Dedifferentiated amniotic fluid mesenchymal stem cell (primary cell): ENCODE measurements around the gene PDS5B.
A peak's percentile ranks its signal among the peaks of the same experiment; 100 is the strongest.

Experiments
- DNase-seq: peaks from one replicate; pipeline ENCODE4 v3.0.0-alpha.2; 2016; ENCODE audit errors: extremely low spot score

Gene PDS5B

DNA sequence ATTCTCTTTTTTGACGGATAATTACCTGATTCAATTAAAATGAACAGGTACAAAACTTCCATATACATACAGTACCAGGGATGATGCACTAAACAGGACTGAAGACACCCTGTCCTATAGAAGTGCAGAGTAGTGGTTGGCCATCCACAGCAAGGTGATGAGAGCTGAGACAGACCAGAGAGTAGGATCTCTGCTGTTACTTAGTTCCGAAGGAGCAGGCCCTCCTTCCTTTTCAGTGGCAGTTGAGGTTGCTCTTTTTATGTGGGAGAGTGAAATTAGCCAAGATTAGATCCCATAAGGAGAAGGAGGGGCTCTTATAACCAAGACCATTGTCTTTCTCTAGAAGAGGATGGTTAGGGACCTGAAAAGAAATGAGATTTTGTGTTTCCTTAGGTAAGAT lies 4.0 kb downstream of the PDS5B start:
- DNase-seq, result no peak

DNA sequence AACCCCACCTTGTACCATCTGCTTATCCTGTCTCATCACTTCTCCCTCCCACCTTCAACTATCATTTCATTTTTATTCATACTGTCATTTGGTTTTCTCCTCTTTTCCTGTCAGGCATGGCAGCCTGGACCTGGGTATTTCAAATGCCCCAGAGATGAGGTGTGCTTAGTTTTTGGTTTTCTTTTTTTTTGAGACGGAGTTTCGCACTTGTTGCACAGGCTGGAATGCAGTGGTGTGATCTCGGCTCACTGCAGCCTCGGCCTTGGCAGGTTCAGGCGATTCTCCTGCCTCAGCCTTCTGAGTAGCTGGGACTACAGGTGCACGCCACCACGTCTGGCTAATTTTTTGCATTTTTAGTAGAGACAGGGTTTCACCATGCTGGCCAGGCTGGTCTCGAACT lies 5.8 kb downstream of the PDS5B start:
- DNase-seq, result no peak

DNA sequence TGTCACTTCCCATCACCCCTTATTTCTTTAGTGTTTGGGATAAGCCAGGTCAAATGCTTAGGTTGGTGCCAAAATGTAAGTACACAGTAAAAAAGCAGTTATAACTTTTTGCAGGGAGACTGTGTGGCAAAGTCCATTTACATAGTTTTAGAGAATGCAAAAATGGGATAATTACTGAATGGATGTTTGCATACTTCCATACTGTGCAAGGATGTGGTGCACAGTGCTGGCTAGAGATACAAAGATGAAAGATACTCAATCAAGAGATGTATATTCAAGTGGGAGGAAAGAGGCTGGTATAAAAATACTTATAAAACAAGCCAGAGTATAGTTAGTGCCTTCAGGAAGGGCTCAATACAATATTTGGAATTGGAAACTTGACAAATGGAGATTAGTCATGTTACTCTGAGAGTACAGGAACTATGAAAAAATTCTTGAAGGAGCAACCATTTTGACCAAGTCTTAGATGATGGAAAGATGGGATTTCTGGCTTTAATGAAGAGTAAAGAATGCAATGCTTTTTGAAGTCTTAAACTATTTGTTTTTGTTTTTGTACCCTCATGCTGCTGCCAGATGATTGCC lies 8.0 kb downstream of the PDS5B start:
- no peak for DNase-seq

DNA sequence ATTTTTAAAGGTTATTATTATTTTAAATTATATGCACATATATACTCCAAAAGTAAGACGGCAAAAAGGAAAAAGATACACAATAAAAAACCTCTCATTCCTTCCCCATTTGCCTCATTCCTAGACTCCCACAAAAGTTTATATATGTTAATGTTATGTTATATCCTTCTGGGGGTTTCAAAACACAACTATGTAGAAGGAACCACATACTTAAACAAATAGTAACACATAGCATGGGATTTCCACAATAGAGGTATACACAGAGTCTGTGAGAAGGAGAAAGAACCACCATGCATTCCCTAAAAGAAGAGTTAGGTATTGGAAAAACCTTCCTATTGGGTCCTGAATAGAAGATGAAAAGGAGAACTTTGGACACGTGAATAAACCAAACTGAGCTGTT lies 9.1 kb downstream of the PDS5B start:
- DNase-seq, result no peak

DNA sequence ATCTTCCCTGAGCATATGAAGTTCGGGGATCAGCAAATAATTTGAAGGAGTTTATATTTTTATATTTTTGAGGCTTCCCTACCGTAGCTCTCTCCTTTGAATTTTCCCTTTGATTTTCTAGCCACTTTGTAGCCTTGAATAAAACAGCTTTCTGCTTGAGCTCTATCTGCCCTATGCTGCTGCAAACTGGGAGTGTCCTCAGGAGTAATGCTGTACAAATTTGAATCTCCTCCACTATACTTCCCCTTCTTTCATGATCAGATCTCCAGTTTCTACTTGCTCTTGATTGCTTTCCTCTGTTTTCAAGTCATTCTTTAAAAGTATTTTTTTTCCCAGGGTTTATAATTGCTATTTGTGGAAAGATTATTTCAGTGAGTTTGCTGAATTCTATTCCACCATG lies 14.6 kb downstream of the PDS5B start:
- no peak for DNase-seq

DNA sequence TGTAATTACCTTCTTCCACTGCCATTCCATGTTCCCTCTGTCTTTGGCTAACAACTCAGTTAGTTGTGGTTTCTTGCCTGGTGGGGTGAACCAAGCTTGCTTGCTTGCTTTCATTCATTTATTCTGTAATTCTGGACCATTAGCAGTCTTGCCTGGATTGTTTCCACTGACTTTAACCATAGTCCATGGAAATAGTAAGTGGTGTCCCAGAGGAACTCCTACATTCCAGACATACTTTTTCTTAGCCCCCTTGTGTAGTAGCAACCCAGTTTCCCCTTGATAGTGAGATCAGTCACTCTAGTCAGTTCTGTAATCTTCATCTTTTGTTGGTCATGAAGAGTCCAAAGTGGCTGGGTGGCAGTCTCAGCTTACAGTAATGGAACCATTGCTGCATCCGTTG lies 23.2 kb downstream of the PDS5B start:
- DNase-seq, result no peak

DNA sequence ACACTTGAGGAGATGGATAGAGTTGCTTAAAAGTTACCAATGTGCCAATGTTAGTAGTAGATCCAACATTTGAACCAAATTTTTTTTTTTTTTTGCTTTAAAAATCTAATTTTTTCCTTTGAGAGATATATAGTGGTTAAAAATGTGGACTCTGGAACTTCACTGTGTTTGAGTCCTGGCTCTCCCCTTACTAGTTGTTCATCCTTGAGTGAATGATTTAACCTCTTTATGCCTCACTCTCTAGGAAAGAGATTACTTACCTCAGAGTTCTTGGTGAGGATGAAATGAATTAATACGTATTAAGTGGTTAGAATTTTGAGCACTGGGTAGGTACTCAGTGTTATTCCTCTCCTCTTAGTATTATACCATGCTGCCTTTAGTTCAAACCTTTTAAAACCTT lies 24.3 kb downstream of the PDS5B start:
- no peak for DNase-seq

DNA sequence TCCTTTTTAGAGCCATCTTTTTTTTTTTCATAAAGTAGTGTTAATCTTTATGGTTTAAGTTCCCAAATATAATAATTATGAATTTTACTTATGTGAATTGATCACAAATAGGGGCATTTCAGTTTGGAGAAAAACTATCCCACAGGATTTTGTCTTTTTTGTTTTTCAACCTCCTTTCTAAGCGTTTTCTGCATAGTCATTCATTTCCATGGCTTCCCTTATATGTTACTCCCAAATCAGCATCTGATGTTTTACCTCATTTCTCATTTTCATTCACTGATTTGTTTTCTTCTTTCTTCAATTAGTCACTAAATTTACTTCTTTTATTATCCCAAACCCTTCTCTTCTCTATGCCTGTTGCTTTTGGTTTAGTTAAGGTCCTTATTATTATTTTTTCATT lies 24.7 kb downstream of the PDS5B start:
- DNase-seq, result no peak

DNA sequence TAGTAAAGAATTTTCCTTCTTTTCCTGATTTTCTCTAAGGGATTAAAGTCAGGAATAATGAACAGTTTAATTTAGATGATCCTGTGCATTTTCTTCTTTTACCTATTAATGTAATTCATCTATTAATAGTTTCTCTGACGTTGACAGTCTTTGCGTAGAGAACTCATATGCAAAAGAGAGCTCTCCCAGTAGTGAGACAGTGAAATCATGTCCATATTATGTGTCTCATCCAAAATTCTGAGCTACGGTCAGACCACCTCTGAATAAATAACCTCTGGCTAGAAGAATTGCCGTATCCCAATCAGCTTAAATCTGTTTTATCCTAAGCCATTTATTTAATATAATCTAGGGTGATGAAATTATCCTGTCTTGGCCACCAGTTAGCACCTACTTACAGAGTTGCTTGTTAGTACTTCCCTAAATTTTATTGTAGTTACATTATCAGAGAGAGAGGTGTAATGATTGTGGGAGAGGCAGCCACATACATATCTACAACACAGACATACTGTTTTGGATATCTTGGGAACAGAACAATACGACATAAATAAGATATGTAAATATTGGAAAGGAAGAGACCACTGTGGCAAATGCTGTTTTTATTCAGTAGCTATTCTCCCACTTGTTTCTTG lies 30.7 kb downstream of the PDS5B start:
- DNase-seq, result no peak

DNA sequence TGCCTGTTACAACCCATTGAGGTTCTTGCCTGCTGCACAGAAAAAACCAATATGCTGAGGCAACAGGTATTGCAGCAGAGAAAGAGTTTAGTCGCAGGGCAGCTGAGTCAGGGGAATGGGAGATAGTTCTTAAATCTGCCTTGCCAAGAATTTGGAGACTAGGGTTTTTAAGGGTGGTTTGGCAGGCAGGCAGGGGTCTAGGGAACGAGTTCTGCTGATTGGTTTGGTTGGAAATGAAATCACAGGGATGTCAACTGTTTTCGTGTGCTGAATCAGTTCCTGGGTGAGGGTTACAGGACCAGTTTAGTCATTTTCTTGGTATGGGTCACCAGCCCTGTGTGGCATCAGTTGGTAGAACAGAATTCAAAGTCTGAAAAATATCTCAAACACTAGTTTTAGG lies 36.6 kb downstream of the PDS5B start:
- no peak for DNase-seq

DNA sequence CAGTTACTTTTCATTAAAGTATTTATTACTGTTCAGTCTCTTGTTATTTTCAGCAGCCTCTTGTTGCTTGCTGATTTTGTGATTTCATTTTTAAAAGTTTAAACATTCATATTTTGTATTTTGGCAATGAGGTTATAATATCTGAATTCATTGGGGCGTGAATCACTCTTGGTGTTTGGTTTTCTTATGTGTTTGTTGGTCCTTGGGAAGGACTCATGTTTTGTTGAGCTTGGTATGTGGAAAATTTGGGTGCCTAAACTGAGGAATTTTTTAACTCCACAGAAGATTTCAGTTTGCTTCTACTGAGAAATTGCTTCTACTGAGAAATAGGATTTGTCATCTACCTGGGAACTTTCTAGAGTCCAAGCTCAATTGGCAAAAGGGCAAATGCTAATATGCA lies 38.2 kb downstream of the PDS5B start:
- peak; percentile 33 for DNase-seq

DNA sequence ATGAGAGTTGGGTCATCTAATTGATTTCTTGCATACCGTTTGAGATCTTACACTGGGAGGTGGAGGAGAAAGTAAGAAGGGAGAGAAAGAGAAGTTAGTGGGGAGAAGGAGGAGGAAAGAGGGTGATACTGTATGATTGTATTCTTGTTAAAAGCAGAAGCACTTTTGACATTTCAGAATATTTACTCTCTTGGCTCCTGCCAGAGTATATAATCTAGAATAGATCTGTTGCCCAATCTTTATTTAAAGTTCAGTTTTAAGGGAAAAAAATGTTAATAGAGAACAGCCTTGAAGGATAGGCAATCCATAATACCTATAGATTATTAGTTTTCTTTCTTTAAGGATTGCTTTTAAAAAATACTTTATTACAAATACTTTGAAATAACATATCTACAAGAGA lies 41.5 kb downstream of the PDS5B start:
- no peak for DNase-seq

DNA sequence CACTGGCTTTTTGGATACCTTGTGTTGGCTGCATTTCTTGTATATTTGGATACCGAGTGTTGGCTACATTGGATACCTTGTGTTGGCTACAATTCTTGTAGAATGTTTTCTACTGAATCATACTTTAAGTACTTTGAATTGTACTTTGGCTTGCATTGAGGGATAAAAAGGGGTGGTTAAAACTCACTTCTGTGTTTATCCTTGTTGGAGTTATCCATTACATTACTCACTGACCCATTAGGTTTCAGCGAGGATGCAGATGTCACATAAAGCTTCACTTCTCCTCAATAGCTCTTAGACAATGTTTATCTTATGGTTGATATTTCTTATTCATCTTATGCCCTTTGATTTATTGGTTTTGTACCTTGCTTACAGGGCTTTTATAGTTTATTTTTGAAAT lies 43.1 kb downstream of the PDS5B start:
- no peak for DNase-seq

DNA sequence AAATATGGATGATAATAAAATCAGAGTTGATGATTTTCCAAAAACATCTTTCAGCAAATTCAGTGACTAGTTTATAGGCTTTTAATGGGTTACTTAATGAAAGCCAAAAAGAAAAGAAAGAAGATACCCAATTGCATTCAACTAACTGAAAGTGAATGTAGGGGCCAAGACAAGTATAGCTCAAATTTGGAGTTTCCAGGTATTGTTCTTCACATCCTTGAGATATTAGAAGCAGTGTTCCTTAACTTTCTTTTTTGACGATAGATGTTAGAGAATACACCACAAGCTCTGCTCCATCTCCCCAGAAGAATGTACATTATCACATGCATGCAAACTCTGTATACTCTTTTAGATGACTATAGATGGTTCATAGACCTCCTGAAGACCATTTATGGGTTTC lies 43.6 kb downstream of the PDS5B start:
- DNase-seq, result no peak

DNA sequence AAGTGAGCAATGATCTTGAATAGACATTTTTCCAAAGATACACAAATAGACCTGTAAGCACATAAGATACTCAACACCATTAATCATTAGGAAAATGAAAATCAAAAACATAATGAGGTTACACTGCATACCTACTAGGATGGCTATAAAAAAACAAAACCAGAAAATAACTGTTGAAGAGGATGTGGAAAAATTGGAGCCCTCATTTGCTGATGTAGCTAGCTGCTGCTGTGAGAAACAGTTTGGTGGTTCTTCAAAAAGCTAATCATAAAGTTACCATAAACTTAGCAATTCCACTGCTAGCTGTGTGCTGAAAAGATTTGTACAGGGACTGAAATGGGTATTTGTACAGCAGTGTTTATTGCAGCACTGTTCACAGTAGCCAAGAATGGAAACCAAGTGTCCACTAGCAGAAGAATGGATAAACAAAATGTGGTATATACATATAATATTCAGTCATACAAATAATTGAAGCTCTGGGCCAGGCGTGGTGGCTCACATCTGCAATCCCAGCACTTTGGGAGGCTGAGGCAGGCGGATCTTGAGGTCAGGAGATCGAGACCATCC lies 46.2 kb downstream of the PDS5B start:
- DNase-seq, result no peak

DNA sequence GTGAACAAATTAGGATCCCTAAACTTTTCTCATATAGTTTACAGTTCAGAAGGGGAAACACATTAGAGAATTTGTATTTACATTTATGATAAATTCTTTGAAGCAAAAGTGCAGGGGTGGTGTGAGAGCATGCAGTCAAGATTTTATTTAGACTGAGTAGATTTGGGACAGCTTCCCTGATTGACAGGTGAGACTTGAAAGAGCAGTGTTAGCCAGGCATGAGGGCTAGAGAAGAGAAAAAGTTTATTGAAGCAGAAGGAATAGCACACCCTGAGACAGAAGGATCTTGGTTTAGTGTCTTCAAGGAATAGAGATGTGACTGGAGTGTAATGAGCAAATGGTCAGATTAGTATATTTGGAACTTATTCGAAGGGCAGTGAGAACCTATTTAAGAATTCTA lies 50.5 kb downstream of the PDS5B start:
- no peak for DNase-seq

DNA sequence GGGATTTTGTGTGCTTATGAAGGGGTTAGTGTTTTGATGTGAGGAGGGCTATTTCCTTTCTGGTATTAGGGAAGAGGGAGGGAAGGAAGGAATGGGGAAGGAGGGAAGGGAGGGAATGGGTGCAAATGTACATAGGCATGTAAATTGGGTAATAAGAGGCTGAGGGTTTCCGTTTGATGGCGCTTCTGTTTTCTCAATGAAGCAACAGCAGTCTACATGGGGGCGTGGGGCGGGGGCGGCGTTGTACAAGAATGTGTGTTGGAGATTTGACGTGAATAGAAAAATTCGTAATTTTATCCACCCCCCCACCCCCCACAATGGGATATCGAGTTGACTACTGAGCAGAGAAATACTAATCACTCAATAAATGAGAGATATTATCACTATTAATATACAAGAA lies 52.5 kb downstream of the PDS5B start:
- no peak for DNase-seq

DNA sequence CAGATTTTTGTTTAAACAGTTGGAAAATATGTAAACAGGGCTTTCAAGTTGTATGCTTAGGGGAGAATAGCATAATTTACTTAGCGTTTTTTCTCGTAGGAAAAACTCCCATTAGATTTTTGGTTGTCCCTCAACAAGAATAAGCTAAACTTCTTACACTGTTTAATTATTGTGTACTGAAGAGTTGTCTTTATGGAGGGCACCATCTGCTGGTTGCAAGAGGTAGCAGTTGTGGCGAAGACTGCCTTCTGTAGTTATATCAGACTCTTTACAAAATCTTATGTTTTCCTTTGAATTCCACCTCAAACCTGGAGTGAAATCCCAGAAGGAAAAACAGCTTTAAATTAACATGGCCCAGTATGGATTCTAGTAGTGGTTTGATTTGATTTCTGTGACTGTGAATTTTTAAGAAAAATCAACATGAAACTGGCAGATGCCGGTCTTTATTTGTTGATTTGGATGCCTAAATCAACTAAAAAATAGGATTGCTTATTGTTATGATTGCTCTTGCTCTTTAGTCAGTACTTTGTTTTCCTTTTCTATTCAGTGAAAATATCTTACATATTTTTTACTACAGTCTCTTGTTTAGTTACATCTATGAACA lies 53.4 kb downstream of the PDS5B start:
- peak; percentile 78 for DNase-seq

DNA sequence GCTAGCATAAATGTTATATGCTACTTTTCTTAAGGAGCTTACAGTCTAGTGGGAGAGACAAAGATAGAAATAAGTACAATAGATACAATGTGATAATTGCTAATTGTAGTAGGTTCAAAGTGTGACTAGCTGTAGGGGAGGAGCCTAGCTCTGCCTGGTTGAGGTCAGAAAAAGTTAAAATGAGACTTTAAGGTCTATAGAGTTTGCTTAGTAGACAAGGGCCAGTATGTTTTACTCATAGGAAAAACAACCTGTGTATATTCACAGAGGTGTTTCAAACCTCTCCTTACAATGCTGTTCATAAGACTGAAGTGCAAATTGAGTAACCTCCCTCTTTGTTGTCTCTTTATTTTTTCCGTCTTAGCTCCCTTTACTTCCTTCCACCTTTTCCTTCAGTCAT lies 56.1 kb downstream of the PDS5B start:
- no peak for DNase-seq

DNA sequence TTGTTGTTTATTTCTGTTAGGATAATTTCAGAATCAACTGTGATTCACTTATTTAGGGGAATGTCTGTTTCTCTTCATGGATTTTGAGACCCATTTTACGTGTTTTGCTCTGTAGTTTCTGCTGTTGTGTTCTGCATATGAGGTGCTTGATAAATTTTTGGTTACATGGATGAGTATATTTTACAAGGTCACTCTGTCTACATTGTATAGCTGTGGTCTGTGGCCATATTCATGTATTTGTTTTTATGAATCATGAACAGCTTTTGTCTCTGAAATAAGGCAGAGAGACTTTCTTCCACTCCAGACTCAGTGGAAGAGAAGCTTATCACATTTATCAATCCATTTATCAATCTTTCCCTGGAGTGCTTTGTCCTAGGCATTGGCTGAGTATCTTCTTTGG lies 56.6 kb downstream of the PDS5B start:
- DNase-seq, result no peak

DNA sequence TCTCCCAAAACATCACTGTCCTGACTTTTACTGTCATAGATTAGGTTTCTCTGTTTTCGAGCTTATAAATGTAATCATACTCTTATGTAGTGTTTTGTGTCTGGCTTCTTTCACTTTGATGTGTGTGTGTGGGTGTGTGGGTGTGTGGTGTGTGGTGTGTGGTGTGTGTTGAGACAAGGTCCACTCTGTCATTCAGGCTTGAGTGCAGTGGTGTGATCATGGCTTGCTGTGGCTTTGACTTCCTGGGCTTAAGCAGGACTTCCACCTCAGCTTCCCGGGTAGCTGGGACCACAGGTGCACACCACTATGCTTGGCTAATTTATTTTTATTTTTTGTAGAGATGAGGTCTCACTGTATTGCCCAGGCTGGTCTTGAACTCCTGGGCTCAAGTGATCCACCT lies 59.6 kb downstream of the PDS5B start:
- DNase-seq, result no peak

DNA sequence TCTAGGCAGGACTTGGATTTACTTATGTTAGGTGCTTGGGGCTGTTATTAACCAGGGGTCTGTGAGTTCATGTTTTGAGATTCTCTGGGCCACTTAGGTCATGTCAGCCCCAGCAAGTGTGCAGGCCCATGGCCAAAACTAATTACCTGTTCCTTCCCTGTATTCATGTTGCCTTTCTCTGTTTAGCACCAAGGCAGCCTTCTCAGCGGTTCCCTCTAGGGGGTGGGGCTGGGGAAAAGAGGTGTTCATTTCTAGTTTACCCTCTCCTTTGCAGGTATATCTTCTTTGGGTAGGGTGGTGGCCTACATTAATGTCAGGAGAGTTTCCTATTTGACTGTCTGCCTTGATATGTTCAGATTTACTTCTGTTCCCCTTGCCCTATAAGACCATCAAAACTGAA lies 61.7 kb downstream of the PDS5B start:
- no peak for DNase-seq

DNA sequence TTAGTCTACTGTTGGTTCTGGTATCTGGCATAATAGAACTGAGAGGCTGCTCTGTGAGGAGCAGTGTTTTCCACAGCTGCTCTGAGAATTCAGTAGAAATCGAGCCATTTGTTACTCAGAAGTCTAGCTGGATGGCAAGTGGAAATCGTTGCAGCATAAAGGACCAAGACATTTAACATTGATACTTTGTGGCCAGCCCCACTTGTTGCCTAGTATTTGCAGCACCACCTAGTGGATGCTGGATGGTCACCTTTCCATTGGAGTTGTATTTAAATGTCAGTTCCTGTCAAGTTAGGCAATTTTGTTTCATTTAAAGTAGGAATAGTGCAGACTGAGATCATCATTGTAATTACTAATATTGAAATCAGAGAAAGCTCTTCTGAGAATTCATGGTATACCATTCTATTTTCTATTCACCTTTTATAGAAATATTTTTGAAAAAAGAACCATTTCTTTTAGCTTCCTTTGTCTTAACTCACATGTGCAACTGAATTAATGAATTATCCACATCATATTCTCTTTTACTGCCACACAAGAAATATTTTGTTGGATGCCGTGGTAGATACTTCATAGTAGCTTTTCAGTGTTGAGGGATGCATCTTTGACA lies 64.6 kb downstream of the PDS5B start:
- DNase-seq, result peak; percentile 33
